ENCODE data around the gene FAM83F.

FAM83F gene

DNA sequence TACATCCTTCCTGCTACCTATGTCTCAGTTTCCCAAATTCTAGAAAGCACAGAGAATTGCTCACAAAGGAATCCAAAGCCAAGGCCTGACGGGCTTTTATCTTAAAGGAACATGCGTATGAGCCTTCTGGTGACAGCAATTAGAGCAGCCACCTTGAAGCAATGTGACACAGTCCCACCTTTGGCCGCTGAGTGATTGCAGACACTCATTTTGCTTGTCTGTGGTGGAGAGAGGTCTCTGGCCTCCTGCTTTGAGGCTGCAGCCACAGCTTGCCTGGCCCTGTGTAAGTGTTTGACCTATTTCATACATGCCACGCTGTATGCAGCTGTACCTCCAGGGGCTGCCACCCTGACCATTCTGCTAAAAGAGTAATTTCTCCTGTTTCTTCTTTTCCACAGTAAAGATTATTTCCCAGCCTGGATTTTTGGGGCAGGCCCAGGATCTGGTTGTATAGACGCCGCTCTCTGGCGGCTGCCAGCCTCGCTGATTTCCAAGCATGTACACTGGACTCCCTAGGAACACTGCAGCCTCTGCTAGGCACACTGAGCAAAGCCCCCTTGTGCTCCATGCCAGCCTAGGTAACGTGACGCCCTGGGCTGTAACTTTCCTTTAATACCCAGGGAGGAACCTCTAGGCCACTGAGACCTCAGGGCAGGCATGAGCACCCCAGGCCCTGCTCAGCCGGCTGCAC, 35.7 kb upstream of the FAM83F start:
- CTCF ChIA-PET: no interaction called here
- POLR2A ChIA-PET: no interaction called here
- TF ChIP-seq FOXA1 (IDR thresholded peaks at IDR 0.05) (no peak), L3MBTL2 (conservative IDR thresholded peaks at IDR 0.05) (no peak)
- DNase-seq (ENCODE audit: extremely low spot score): no peak

DNA sequence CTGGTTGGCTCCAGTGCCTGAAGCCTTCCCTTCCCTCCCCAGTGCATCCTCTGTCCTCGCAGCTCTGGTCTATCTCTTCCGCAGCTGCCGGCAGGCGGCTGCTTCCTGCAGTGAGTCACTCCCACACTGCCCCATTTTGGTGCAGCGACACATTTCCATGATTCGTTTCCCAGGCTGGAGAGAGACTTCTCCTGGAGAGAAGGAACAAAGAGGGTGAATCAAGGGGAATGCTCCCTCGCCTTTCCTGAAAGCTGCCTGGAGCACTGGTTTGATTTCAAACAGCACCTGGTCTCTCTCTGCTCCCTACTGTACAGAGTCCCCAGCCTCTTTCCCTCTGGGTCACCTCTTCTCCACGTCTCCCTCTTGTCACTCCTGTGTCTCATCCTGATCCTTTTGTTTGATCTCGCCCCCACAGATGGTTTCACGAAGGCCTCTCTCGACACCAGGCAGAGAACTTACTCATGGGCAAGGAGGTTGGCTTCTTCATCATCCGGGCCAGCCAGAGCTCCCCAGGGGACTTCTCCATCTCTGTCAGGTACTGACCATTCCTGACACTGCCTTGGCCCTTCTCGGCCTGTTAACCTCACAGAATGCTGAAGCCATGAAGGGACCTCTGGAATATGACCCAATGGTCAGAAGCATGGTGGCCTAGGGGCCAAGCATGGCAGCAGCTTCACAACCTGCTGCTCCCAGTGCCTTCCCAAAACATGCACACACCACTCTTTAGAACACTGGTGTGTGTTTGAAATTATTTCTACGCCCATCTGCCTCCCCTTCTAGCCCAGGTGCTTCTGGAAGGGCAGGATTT, 34.9 kb upstream of the FAM83F start, which contains the start of gene TMA7B:
Gene TMA7B, plus strand, starts transcription at position 758 of the 808 bp plus-strand sequence. CDS start 3,978 bp downstream, outside the sequence.
- peak; percentile 34 for DNase-seq (ENCODE audit: extremely low spot score)
- ChIA-PET CTCF (no interaction called here), POLR2A (no interaction called here)
- TF ChIP-seq L3MBTL2 (conservative IDR thresholded peaks at IDR 0.05): no peak
- TF ChIP-seq ARNT (IDR thresholded peaks at IDR 0.05): no peak
- no peak for TF ChIP-seq ZNF384 (IDR thresholded peaks at IDR 0.05)
- no peak for TF ChIP-seq CTBP1 (IDR thresholded peaks at IDR 0.05; ENCODE audit: borderline replicate concordance)
- no peak for TF ChIP-seq NFRKB (IDR thresholded peaks at IDR 0.05)
- TF ChIP-seq FOXA1 (IDR thresholded peaks at IDR 0.05): no peak
- TF ChIP-seq FOXK2 (IDR thresholded peaks at IDR 0.05): no peak
- no peak for TF ChIP-seq BHLHE40 (IDR thresholded peaks at IDR 0.05; ENCODE audit: borderline replicate concordance)
- TF ChIP-seq SUZ12 (IDR thresholded peaks at IDR 0.05): no peak
- no peak for TF ChIP-seq FOXM1 (IDR thresholded peaks at IDR 0.05; ENCODE audit: borderline replicate concordance)
- TF ChIP-seq HDGF (IDR thresholded peaks at IDR 0.05; ENCODE audit: borderline replicate concordance): no peak
- TF ChIP-seq TARDBP (IDR thresholded peaks at IDR 0.05): no peak
- TF ChIP-seq SP1 (IDR thresholded peaks at IDR 0.05): no peak
- TF ChIP-seq ELF4 (IDR thresholded peaks at IDR 0.05): no peak
- TF ChIP-seq LEF1 (IDR thresholded peaks at IDR 0.05; ENCODE audit: borderline replicate concordance): no peak
- no peak for TF ChIP-seq PKNOX1 (IDR thresholded peaks at IDR 0.05)

GRCh38 chr22:39960791-39961746, 33.7 kb upstream of the FAM83F start:
- CTCF ChIA-PET: no interaction called here
- POLR2A ChIA-PET: no interaction called here
- DNase-seq (ENCODE audit: extremely low spot score): no peak
- no peak for TF ChIP-seq ELF4 (IDR thresholded peaks at IDR 0.05)
- no peak for TF ChIP-seq NFRKB (IDR thresholded peaks at IDR 0.05)
- TF ChIP-seq ARNT (IDR thresholded peaks at IDR 0.05): no peak
- TF ChIP-seq FOXA1 (IDR thresholded peaks at IDR 0.05): no peak

DNA sequence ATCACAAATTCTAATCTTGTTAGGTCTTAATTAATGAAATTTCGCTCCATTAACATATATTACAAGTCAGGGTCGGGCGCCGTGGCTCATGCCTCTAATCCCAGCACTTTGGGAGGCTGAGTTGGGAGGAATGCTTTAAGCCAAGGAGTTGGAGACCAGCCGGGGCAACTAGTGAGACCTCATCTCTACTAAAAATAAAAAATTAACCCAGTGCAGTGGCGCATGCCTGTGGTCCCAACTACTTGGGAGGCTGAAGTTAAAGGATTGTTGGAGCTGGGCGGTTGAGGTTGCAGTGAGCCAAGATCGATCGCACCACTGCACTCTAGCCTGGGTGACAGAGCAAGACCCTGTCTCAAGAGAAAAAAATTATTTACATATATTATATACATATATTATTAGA, 32.7 kb upstream of the FAM83F start:
- TF ChIP-seq BHLHE40 (IDR thresholded peaks at IDR 0.05; ENCODE audit: borderline replicate concordance) (no peak), L3MBTL2 (conservative IDR thresholded peaks at IDR 0.05) (no peak), NFRKB (IDR thresholded peaks at IDR 0.05) (no peak), SP1 (IDR thresholded peaks at IDR 0.05) (no peak), SUZ12 (IDR thresholded peaks at IDR 0.05) (no peak)
- CTCF ChIA-PET: no interaction called here
- no peak for DNase-seq (ENCODE audit: extremely low spot score)
- POLR2A ChIA-PET: no interaction called here

GRCh38 chr22:39965748-39966147, 29.0 kb upstream of the FAM83F start:
- no peak for DNase-seq (ENCODE audit: extremely low spot score)
- TF ChIP-seq CTBP1 (IDR thresholded peaks at IDR 0.05; ENCODE audit: borderline replicate concordance): no peak
- POLR2A ChIA-PET: no interaction called here
- CTCF ChIA-PET: interaction anchor here (0.6 to 1.4 kb wide), 4 partner anchors 12 to 1238 kb away, joined by 3 to 5 read pairs (median 4); no protein-coding TSS in a partner anchor

DNA sequence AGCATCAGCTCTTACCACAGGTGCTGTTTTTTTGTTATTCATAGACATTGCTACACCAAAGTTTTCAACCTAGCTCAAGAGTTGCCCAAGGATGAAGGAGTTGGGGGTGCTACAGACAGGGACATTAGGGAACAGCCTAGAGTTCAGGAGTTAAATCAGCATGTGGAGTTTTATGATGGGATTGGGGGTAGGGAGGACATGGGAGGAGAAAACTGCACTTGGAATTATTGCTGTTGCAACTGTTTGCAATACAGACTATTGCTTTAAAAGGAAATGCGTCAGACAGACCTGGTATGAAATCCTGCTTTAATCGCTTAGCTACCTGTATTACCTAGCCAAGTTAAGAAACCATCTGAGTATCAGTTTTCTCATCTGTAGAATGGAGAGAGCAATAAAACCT, 28.3 kb upstream of the FAM83F start:
- ChIA-PET POLR2A (no interaction called here), CTCF (no interaction called here)
- no peak for DNase-seq (ENCODE audit: extremely low spot score)
- TF ChIP-seq LEF1 (IDR thresholded peaks at IDR 0.05; ENCODE audit: borderline replicate concordance) (no peak), HDGF (IDR thresholded peaks at IDR 0.05; ENCODE audit: borderline replicate concordance) (no peak), ARNT (IDR thresholded peaks at IDR 0.05) (no peak), NFRKB (IDR thresholded peaks at IDR 0.05) (no peak), L3MBTL2 (conservative IDR thresholded peaks at IDR 0.05) (no peak), FOXK2 (IDR thresholded peaks at IDR 0.05) (no peak), PKNOX1 (IDR thresholded peaks at IDR 0.05) (no peak), FOXA1 (IDR thresholded peaks at IDR 0.05) (no peak)
